SK-N-SH treated with all-trans-retinoic acid at 6 μM for 48 hours (cell line): ENCODE results near the gene NCAN.

ENCODE experiments used
- ATAC-seq: fragments of 200-7000 bp; cut with Tn5 transposase; 3 replicates; pipeline ENCODE4 v1.9.1; 2020; ENCODE audit warnings: mild to moderate bottlenecking, moderate library complexity
- BACH2 ChIP-seq: fragments of 250-450 bp; sonication (Bioruptor Pico); IDR thresholded peaks from 2 replicates; pipeline ENCODE4 v1.9.0; 2021; ENCODE audit warnings: mild to moderate bottlenecking, borderline replicate concordance
- CREB5 ChIP-seq: fragments of 250-450 bp; sonication (Bioruptor Pico); IDR thresholded peaks from 2 replicates; pipeline ENCODE4 v1.5.1; 2020; ENCODE audit warnings: low read depth, mild to moderate bottlenecking, moderate library complexity
- CSDC2 ChIP-seq: fragments of 250-450 bp; sonication (Bioruptor Pico); IDR thresholded peaks from 2 replicates; pipeline ENCODE4 v1.5.0; 2020; ENCODE audit warnings: mild to moderate bottlenecking, moderate library complexity
- ESRRG ChIP-seq: fragments of 250-450 bp; sonication (Bioruptor Pico); IDR thresholded peaks from 2 replicates; pipeline ENCODE4 v1.6.1; 2021; ENCODE audit warnings: mild to moderate bottlenecking
- GLIS3 ChIP-seq: fragments of 250-450 bp; sonication (Bioruptor Pico); IDR thresholded peaks from 2 replicates; pipeline ENCODE4 v1.5.0; 2020; ENCODE audit warnings: mild to moderate bottlenecking, moderate library complexity
- ISL1 ChIP-seq: fragments of 250-450 bp; sonication (Bioruptor Pico); IDR thresholded peaks from 2 replicates; pipeline ENCODE4 v2.1.2; 2022; ENCODE audit warnings: mild to moderate bottlenecking, moderate library complexity
- OSR1 ChIP-seq: fragments of 250-450 bp; sonication (Bioruptor Pico); IDR thresholded peaks from 2 replicates; pipeline ENCODE4 v1.8.0; 2022; ENCODE audit warnings: moderate library complexity, mild to moderate bottlenecking, inconsistent platforms
- POU6F1 ChIP-seq: fragments of 250-450 bp; sonication (Bioruptor Pico); IDR thresholded peaks from 2 replicates; pipeline ENCODE4 v1.8.0; 2021; ENCODE audit warnings: low read depth, mild to moderate bottlenecking, moderate library complexity, borderline replicate concordance
- PPARA ChIP-seq: fragments of 250-450 bp; sonication (Bioruptor Pico); IDR thresholded peaks from 2 replicates; pipeline ENCODE4 v1.5.0; 2020; ENCODE audit warnings: mild to moderate bottlenecking, borderline replicate concordance
- RARB ChIP-seq: fragments of 250-450 bp; sonication (Bioruptor Pico); IDR thresholded peaks from 2 replicates; pipeline ENCODE4 v1.8.0; 2021; ENCODE audit warnings: mild to moderate bottlenecking, moderate library complexity
- SNAI2 ChIP-seq: fragments of 250-450 bp; sonication (Bioruptor Pico); IDR thresholded peaks from 2 replicates; pipeline ENCODE4 v1.5.0; 2020; ENCODE audit warnings: mild to moderate bottlenecking, moderate library complexity
- TCF4 ChIP-seq: fragments of 250-450 bp; sonication (Bioruptor Pico); IDR thresholded peaks from 2 replicates; pipeline ENCODE4 v1.8.0; 2021; ENCODE audit warnings: mild to moderate bottlenecking, moderate library complexity, borderline replicate concordance
- TOX ChIP-seq: fragments of 250-450 bp; sonication (Bioruptor Pico); IDR thresholded peaks from 2 replicates; pipeline ENCODE4 v1.8.0; 2021; ENCODE audit warnings: mild to moderate bottlenecking, moderate library complexity, borderline replicate concordance
- TSHZ2 ChIP-seq: fragments of 250-450 bp; sonication (Bioruptor Pico); IDR thresholded peaks from 2 replicates; pipeline ENCODE4 v1.5.0; 2020; ENCODE audit warnings: mild to moderate bottlenecking, moderate library complexity
- ZFP3 ChIP-seq: fragments of 250-450 bp; sonication (Bioruptor Pico); IDR thresholded peaks from 2 replicates; pipeline ENCODE4 v1.5.0; 2020; ENCODE audit warnings: mild to moderate bottlenecking, moderate library complexity
- ZFP30 ChIP-seq: fragments of 450-650 bp; formaldehyde crosslinking; IDR thresholded peaks from 2 replicates; pipeline ENCODE4 v1.5.0; 2022; ENCODE audit warnings: mild to moderate bottlenecking, moderate library complexity
- ZNF565 ChIP-seq: fragments of 450-650 bp; formaldehyde crosslinking; conservative IDR thresholded peaks from 2 replicates; pipeline ENCODE4 v1.5.0; 2020; ENCODE audit warnings: low read depth, mild to moderate bottlenecking, moderate library complexity
- ZNF70 ChIP-seq: fragments of 450-650 bp; formaldehyde crosslinking; IDR thresholded peaks from 2 replicates; pipeline ENCODE4 v1.5.0; 2020; ENCODE audit warnings: mild to moderate bottlenecking, moderate library complexity
- ZNF8 ChIP-seq: fragments of 450-650 bp; formaldehyde crosslinking; IDR thresholded peaks from 2 replicates; pipeline ENCODE4 v1.5.0; 2020; ENCODE audit warnings: mild to moderate bottlenecking, moderate library complexity
- TF ChIP-seq, protein P1 (sequence below): fragments of 250-450 bp; sonication (Bioruptor Pico); IDR thresholded peaks from 2 replicates; pipeline ENCODE4 v1.8.0; 2020; ENCODE audit warnings: mild to moderate bottlenecking, moderate library complexity, borderline replicate concordance

Gene NCAN

GRCh38 chr19:19211499-19212420 is at the start of gene NCAN:
TSS of gene NCAN (plus strand) at chr19:19211958. CDS start at chr19:19216954, 4,996 bp downstream.
- no peak for TF ChIP-seq TSHZ2 (CRISPR knock-in tag)
- TF ChIP-seq POU6F1 (CRISPR knock-in tag) = no peak
- TF ChIP-seq BACH2 = no peak
- TF ChIP-seq CSDC2 (CRISPR knock-in tag) = no peak
- TF ChIP-seq ZFP3 (CRISPR knock-in tag) = no peak
- TF ChIP-seq TCF4 = no peak
- TF ChIP-seq CREB5 (CRISPR knock-in tag) = no peak
- TF ChIP-seq ZNF70 (CRISPR knock-in tag) = no peak
- TF ChIP-seq ISL1 (CRISPR knock-in tag) = no peak
- no peak for TF ChIP-seq ZNF8 (CRISPR knock-in tag)
- TF ChIP-seq PPARA = no peak
- TF ChIP-seq, protein P1, sequence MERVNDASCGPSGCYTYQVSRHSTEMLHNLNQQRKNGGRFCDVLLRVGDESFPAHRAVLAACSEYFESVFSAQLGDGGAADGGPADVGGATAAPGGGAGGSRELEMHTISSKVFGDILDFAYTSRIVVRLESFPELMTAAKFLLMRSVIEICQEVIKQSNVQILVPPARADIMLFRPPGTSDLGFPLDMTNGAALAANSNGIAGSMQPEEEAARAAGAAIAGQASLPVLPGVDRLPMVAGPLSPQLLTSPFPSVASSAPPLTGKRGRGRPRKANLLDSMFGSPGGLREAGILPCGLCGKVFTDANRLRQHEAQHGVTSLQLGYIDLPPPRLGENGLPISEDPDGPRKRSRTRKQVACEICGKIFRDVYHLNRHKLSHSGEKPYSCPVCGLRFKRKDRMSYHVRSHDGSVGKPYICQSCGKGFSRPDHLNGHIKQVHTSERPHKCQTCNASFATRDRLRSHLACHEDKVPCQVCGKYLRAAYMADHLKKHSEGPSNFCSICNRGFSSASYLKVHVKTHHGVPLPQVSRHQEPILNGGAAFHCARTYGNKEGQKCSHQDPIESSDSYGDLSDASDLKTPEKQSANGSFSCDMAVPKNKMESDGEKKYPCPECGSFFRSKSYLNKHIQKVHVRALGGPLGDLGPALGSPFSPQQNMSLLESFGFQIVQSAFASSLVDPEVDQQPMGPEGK (CRISPR knock-in tag) = no peak
- TF ChIP-seq TOX = no peak
- TF ChIP-seq SNAI2 (CRISPR knock-in tag) = no peak
- no peak for TF ChIP-seq ZFP30
- TF ChIP-seq GLIS3 = no peak
- no peak for TF ChIP-seq OSR1
- TF ChIP-seq ZNF565 (CRISPR knock-in tag) = no peak
- ATAC-seq = peak; percentile 41

GRCh38 chr19:19162495-19162894 is 49.3 kb upstream of the NCAN start:
- TF ChIP-seq ZNF70 (CRISPR knock-in tag) (no peak), TSHZ2 (CRISPR knock-in tag) (no peak), RARB (CRISPR knock-in tag) (no peak), ESRRG (CRISPR knock-in tag) (no peak), ZFP30 (no peak), ISL1 (CRISPR knock-in tag) (no peak), OSR1 (no peak), ZNF565 (CRISPR knock-in tag) (no peak), GLIS3 (no peak), BACH2 (no peak), TCF4 (no peak), ZNF8 (CRISPR knock-in tag) (no peak)
- no peak for ATAC-seq
